HEK293T (cell line): Measurements from ENCODE around the gene ROCK1.
"Not testable (repeated sequence)": the region's sequence is repeated elsewhere in the genome, so short reads cannot be mapped to it uniquely, and the experiment has no call there.

Experiments
- CTCF ChIA-PET: fragments of 350-600 bp; formaldehyde crosslinking; extraction: SDS; loops from one replicate; lab custom pipeline; 2021; ENCODE audit warnings: antibody characterized with exemption, inconsistent platforms; lab: Yijun Ruan, JAX
- POLR2A ChIA-PET: fragments of 350-600 bp; formaldehyde crosslinking; extraction: SDS; loops from one replicate; lab custom pipeline; 2020; ENCODE audit warnings: antibody characterized with exemption, inconsistent platforms; lab: Yijun Ruan, JAX
- DNase-seq: peaks from one replicate; pipeline ENCODE4 v3.0.0; 2012; ENCODE audit warnings: mixed read lengths; ENCODE audit errors: extremely low spot score
- ARNT ChIP-seq: fragments of 450-650 bp; IDR thresholded peaks from 2 replicates; pipeline ENCODE4 v1.6.1; 2017; ENCODE audit warnings: mild to moderate bottlenecking
- BHLHE40 ChIP-seq: fragments of 450-650 bp; IDR thresholded peaks from 2 replicates; pipeline ENCODE4 v1.6.1; 2016; ENCODE audit warnings: mild to moderate bottlenecking, moderate library complexity, borderline replicate concordance
- CTBP1 ChIP-seq: fragments of 450-650 bp; IDR thresholded peaks from 2 replicates; pipeline ENCODE4 v1.6.1; 2016; ENCODE audit warnings: borderline replicate concordance
- ELF4 ChIP-seq: fragments of 450-650 bp; IDR thresholded peaks from 2 replicates; pipeline ENCODE4 v1.6.1; 2017; ENCODE audit warnings: antibody characterized with exemption
- FOXA1 ChIP-seq: fragments of 450-650 bp; IDR thresholded peaks from 2 replicates; pipeline ENCODE4 v1.6.1; 2016; ENCODE audit warnings: mild to moderate bottlenecking
- FOXK2 ChIP-seq: fragments of 450-650 bp; IDR thresholded peaks from 2 replicates; pipeline ENCODE4 v1.6.1; 2016; ENCODE audit warnings: mild to moderate bottlenecking
- FOXM1 ChIP-seq: fragments of 450-650 bp; IDR thresholded peaks from 2 replicates; pipeline ENCODE4 v1.6.1; 2017; ENCODE audit warnings: mild to moderate bottlenecking, borderline replicate concordance
- HDGF ChIP-seq: fragments of 450-650 bp; IDR thresholded peaks from 2 replicates; pipeline ENCODE4 v1.6.1; 2017; ENCODE audit warnings: antibody characterized with exemption, borderline replicate concordance
- L3MBTL2 ChIP-seq: fragments of 450-650 bp; conservative IDR thresholded peaks from 2 replicates; pipeline ENCODE4 v1.6.1; 2016; ENCODE audit warnings: mild to moderate bottlenecking
- LEF1 ChIP-seq: fragments of 450-650 bp; IDR thresholded peaks from 2 replicates; pipeline ENCODE4 v1.6.1; 2017; ENCODE audit warnings: mild to moderate bottlenecking, borderline replicate concordance
- NFRKB ChIP-seq: fragments of 450-650 bp; IDR thresholded peaks from 2 replicates; pipeline ENCODE4 v1.6.1; 2016; ENCODE audit warnings: mild to moderate bottlenecking, moderate library complexity
- SP1 ChIP-seq: fragments of 450-650 bp; IDR thresholded peaks from 2 replicates; pipeline ENCODE4 v1.6.1; 2017
- SUZ12 ChIP-seq: fragments of 450-650 bp; IDR thresholded peaks from 2 replicates; pipeline ENCODE4 v1.6.1; 2016; ENCODE audit warnings: mild to moderate bottlenecking
- TARDBP ChIP-seq: fragments of 450-650 bp; IDR thresholded peaks from 2 replicates; pipeline ENCODE4 v1.6.1; 2016
- ZNF384 ChIP-seq: fragments of 450-650 bp; IDR thresholded peaks from 2 replicates; pipeline ENCODE4 v1.6.1; 2016
- TF ChIP-seq, protein P1 (sequence below): fragments of 450-650 bp; IDR thresholded peaks from 2 replicates; pipeline ENCODE4 v1.6.1; 2016

The ROCK1 gene

GRCh38 chr18:20971886-20972267 lies 139.7 kb downstream of the ROCK1 start:
- CTCF ChIA-PET: no interaction called here
- POLR2A ChIA-PET: no interaction called here
- peak; percentile 33 for DNase-seq
- TF ChIP-seq BHLHE40: no peak
- no peak for TF ChIP-seq CTBP1
- TF ChIP-seq FOXM1: no peak
- no peak for TF ChIP-seq TARDBP
- no peak for TF ChIP-seq LEF1
- no peak for TF ChIP-seq FOXA1
- TF ChIP-seq ZNF384: no peak
- no peak for TF ChIP-seq SUZ12
- no peak for TF ChIP-seq ARNT
- no peak for TF ChIP-seq NFRKB
- no peak for TF ChIP-seq L3MBTL2
- TF ChIP-seq ELF4: no peak
- no peak for TF ChIP-seq FOXK2
- TF ChIP-seq, protein P1, sequence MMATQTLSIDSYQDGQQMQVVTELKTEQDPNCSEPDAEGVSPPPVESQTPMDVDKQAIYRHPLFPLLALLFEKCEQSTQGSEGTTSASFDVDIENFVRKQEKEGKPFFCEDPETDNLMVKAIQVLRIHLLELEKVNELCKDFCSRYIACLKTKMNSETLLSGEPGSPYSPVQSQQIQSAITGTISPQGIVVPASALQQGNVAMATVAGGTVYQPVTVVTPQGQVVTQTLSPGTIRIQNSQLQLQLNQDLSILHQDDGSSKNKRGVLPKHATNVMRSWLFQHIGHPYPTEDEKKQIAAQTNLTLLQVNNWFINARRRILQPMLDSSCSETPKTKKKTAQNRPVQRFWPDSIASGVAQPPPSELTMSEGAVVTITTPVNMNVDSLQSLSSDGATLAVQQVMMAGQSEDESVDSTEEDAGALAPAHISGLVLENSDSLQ: no peak
- no peak for TF ChIP-seq HDGF
- no peak for TF ChIP-seq SP1

DNA sequence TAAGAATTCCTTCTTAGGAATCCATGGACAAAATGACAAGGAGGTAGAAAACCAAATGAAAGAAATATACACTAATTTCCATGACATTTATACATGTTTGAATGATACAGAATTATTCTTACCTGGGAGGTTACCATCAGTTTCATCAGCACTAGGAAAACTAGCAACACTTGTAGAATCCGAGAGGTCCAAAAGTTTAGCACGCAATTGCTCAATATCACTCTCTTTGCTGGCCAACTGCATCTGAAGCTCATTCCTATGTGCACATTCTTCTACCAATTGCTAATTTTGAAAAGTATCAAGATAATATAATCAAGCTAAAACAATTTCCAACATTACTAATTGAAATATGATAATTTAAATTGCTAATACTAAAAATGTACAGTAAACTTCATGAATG lies 144.8 kb downstream of the ROCK1 start:
- no peak for TF ChIP-seq ARNT
- TF ChIP-seq ZNF384: no peak
- no peak for TF ChIP-seq BHLHE40
- TF ChIP-seq SP1: no peak
- TF ChIP-seq FOXM1: no peak
- no peak for TF ChIP-seq HDGF
- TF ChIP-seq CTBP1: no peak
- DNase-seq: no peak
- ChIA-PET POLR2A (no interaction called here), CTCF (no interaction called here)

GRCh38 chr18:20963027-20963426 lies 148.6 kb downstream of the ROCK1 start:
- ChIA-PET POLR2A (no interaction called here), CTCF (no interaction called here)
- TF ChIP-seq FOXM1 (no peak), TARDBP (no peak), LEF1 (no peak), ARNT (no peak), L3MBTL2 (no peak), ZNF384 (no peak), NFRKB (no peak), SP1 (no peak), CTBP1 (no peak)
- DNase-seq: no peak

DNA sequence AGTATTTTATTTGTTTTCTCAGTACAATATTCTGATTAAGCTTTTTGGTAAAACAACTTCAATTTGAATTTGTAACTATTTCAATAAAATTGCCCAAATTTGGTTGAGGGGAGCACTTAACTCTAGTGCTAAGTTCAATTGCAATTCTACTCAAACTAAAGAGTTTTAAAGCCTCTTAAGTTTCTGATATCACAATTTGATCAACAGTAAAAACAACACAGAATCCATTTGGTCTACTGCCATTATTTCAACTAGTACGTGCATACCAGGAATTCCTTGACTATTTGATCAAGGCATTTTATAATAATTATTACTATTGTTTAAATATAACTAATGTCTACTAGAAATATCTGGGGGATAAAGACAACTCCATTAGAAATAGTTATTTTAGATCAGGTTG lies 150.9 kb downstream of the ROCK1 start:
- no peak for TF ChIP-seq ELF4
- no peak for TF ChIP-seq LEF1
- TF ChIP-seq ARNT: no peak
- no peak for TF ChIP-seq SUZ12
- TF ChIP-seq NFRKB: no peak
- TF ChIP-seq SP1: no peak
- ChIA-PET POLR2A (no interaction called here), CTCF (no interaction called here)

DNA sequence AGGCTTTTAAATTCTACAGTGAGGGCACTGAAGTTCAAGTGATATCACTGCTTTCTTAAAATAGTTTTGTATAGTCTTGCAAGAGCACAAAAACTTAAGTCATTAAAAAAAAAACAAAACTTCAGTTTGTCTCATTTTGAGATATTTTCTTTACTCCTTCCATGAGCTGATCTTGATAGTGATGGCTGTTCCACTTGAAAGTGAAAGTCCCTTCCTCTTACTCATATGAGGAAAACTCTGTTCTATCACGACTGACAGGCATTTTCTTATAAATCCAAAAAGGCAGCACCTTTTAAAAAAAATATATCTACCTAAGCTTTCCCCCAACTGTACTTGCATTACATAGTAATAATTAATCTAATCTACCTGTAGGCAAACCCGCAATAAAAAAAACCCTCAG lies 160.8 kb downstream of the ROCK1 start:
- POLR2A ChIA-PET, CTCF ChIA-PET, DNase-seq: not testable (repeated sequence)

More for the DNA sequence above, 150.9 kb downstream of the ROCK1 start:
- no peak for DNase-seq
